ENCODE results near the gene ADAMTS15.

- no peak for TF ChIP-seq POLR2AphosphoS5 (IDR thresholded peaks at IDR 0.05)
- no peak for TF ChIP-seq CTCF (IDR thresholded peaks at IDR 0.05)
Observed at GRCh38 chr11:130509942-130510341, 61.5 kb downstream of the ADAMTS15 start.

Data from sigmoid colon (tissue), 4 donors.